GM23248 (cell line): ENCODE data around the gene IQSEC3. TPM values are rescaled to one million over a fixed set of nuclear protein-coding genes. Genes with fewer than 3 reads are reported as not detected.
"Not testable (repeated sequence)": the region's sequence is repeated elsewhere in the genome, so short reads cannot be mapped to it uniquely, and the experiment has no call there.

Source experiments
- DNase-seq: peaks from one replicate; pipeline ENCODE4 v3.0.0-alpha.2; 2015
- H2AFZ ChIP-seq: fragments of 200-600 bp; sonication (generic); 2 replicates; pipeline ENCODE4 v1.6.1; 2016; ENCODE audit warnings: antibody characterized with exemption
- H3F3A ChIP-seq: fragments of 200-600 bp; sonication (generic); 2 replicates; pipeline ENCODE4 v1.6.1; 2016; ENCODE audit warnings: mild to moderate bottlenecking, antibody characterized with exemption, mixed run types; ENCODE audit not compliant: insufficient read depth
- H3K27ac ChIP-seq: fragments of 200-600 bp; sonication (generic); 2 replicates; pipeline ENCODE4 v1.5.1; 2016; ENCODE audit warnings: mild to moderate bottlenecking
- H3K27me3 ChIP-seq: fragments of 200-600 bp; sonication (generic); replicated peaks from 2 replicates; pipeline ENCODE4 v1.6.1; 2016; ENCODE audit warnings: mild to moderate bottlenecking; ENCODE audit not compliant: insufficient read depth
- H3K36me3 ChIP-seq: fragments of 200-600 bp; sonication (generic); 2 replicates; pipeline ENCODE4 v1.6.1; 2016; ENCODE audit warnings: low read depth, mild to moderate bottlenecking
- H3K4me1 ChIP-seq: fragments of 200-600 bp; sonication (generic); 2 replicates; pipeline ENCODE4 v1.6.1; 2016; ENCODE audit warnings: mild to moderate bottlenecking; ENCODE audit not compliant: insufficient read depth
- H3K4me2 ChIP-seq: fragments of 200-600 bp; sonication (generic); one replicate; pipeline ENCODE4 v1.6.1; 2016; ENCODE audit warnings: mild to moderate bottlenecking; ENCODE audit not compliant: unreplicated experiment
- H3K4me3 ChIP-seq: fragments of 200-600 bp; sonication (generic); 2 replicates; pipeline ENCODE4 v1.5.1; 2016; ENCODE audit warnings: mild to moderate bottlenecking
- H3K79me2 ChIP-seq: fragments of 200-600 bp; sonication (generic); 2 replicates; pipeline ENCODE4 v1.6.1; 2016; ENCODE audit warnings: mild to moderate bottlenecking; ENCODE audit not compliant: insufficient read depth
- H3K9ac ChIP-seq: fragments of 200-600 bp; sonication (generic); 2 replicates; pipeline ENCODE4 v1.6.1; 2016; ENCODE audit warnings: mild to moderate bottlenecking
- H3K9me2 ChIP-seq: fragments of 200-600 bp; sonication (generic); 2 replicates; pipeline ENCODE4 v1.6.1; 2016; ENCODE audit warnings: mixed run types, mild to moderate bottlenecking, moderate library complexity; ENCODE audit not compliant: insufficient read depth
- H3K9me3 ChIP-seq: fragments of 200-600 bp; sonication (generic); one replicate; pipeline ENCODE4 v1.6.1; 2017; ENCODE audit warnings: low read depth
- H4K20me1 ChIP-seq: fragments of 200-600 bp; sonication (generic); 2 replicates; pipeline ENCODE4 v1.6.0; 2016; ENCODE audit not compliant: insufficient read depth
- EZH2 ChIP-seq: fragments of 200-600 bp; sonication (generic); IDR thresholded peaks from 2 replicates; pipeline ENCODE4 v1.6.1; 2018; ENCODE audit warnings: antibody characterized with exemption, mild to moderate bottlenecking; ENCODE audit not compliant: insufficient read depth, poor library complexity, severe bottlenecking
- EZH2phosphoT487 ChIP-seq: fragments of 200-600 bp; sonication (generic); IDR thresholded peaks from 2 replicates; pipeline ENCODE4 v1.6.1; 2018; ENCODE audit warnings: antibody characterized with exemption, moderate library complexity, mild to moderate bottlenecking, low read depth; ENCODE audit not compliant: insufficient read depth
- WGBS, 2 experiments: methylation state at CpG; one replicate each; pipeline ENCODE4 v1.1.6; 2015 to 2017; ENCODE audit warnings: low lambda C conversion rate in 2 of 2, low coverage in 1 of 2; ENCODE audit errors: missing lambda C conversion rate in 2 of 2; 5-methylcytosine and 5-hydroxymethylcytosine counted together
- in situ Hi-C: fragments of 300-500 bp; cut with MboI; formaldehyde crosslinking; loops from 2 replicates; pipeline ENCODE4 v1.15.0; 2020
- polyA plus RNA-seq: library from polyadenylated mRNA; unstranded; fragments of >200 nt; fragmentation: Nextera tagmentation; extraction: Ambion mirVana; gene quantifications from 2 replicates; pipeline ENCODE4 v1.2.1, GENCODE V29; 2016
- total RNA-seq: library from RNA; depleted of rRNA; stranded (reverse); fragments of >200 nt; shearing (Covaris generic); gene quantifications from 2 replicates; pipeline ENCODE4 v1.2.3, GENCODE V29; 2014

IQSEC3 gene
- total and polyA plus RNA-seq, 2 experiments from 2014 or later, result not detected

GRCh38 chr12:129001-129400 lies 62.4 kb downstream of the IQSEC3 start:
- Histone ChIP-seq H3K4me2 (no peak overlapping the region), H3K4me3 (no peak overlapping the region), H3K4me1 (no peaks in the 10 kb centered on the region), H3K79me2 (no peaks in the 10 kb centered on the region), H4K20me1 (no peaks in the 10 kb centered on the region), H3K9me2 (no peaks in the 10 kb centered on the region), H3K27ac (no peak overlapping the region), H2AFZ (no peak overlapping the region), H3F3A (no peaks in the 10 kb centered on the region), H3K9me3 (no peaks in the 10 kb centered on the region), H3K9ac (no peak overlapping the region), H3K27me3 (peaks cover 24% of the 10 kb centered on the region), H3K36me3 (no peaks in the 10 kb centered on the region)
- in situ Hi-C loops, result no loop called here
- WGBS, 2 experiments, result 42 to 53% methylated on average over 9 to 10 of the region's 10 CpGs
- TF ChIP-seq EZH2, result no peak
- no peak for TF ChIP-seq EZH2phosphoT487
- no peak for DNase-seq

DNA sequence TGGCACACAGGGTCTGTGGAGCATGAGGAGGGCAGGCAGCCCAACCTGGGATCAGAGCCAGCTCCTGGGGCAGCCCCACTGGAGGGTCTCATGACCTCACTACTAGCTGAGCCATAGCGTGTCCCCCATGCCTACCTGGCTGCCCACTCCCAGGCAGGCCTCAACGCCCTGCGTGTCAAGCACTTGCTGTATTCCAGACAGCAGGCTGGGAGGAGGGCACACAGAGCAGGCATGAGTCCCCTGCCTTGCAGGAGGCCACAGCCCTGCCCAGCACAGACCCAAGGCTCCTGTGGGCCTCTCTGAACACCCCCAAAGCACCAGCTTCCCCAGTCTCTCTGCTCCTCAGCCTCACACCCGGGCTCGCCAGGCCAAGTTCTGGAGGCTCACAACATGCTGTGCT lies 64.0 kb downstream of the IQSEC3 start:
- no peaks in the 10 kb centered on the region for H3F3A ChIP-seq
- in situ Hi-C loops, result no loop called here
- H3K4me1 ChIP-seq, result no peaks in the 10 kb centered on the region
- H3K9me3 ChIP-seq, result no peaks in the 10 kb centered on the region
- H3K9ac ChIP-seq, result no peak overlapping the region
- no peaks in the 10 kb centered on the region for H3K36me3 ChIP-seq
- H3K79me2 ChIP-seq, result no peaks in the 10 kb centered on the region
- H2AFZ ChIP-seq, result no peak overlapping the region
- no peak for TF ChIP-seq EZH2
- TF ChIP-seq EZH2phosphoT487, result no peak
- peaks cover 33% of the 10 kb centered on the region for H3K27me3 ChIP-seq
- DNase-seq, result no peak
- H3K9me2 ChIP-seq, result no peaks in the 10 kb centered on the region
- 54 to 68% methylated on average over 5 of the region's 5 CpGs for WGBS, 2 experiments
- H3K4me2 ChIP-seq, result no peak overlapping the region
- no peak overlapping the region for H3K4me3 ChIP-seq
- H3K27ac ChIP-seq, result no peak overlapping the region
- H4K20me1 ChIP-seq, result no peaks in the 10 kb centered on the region

DNA sequence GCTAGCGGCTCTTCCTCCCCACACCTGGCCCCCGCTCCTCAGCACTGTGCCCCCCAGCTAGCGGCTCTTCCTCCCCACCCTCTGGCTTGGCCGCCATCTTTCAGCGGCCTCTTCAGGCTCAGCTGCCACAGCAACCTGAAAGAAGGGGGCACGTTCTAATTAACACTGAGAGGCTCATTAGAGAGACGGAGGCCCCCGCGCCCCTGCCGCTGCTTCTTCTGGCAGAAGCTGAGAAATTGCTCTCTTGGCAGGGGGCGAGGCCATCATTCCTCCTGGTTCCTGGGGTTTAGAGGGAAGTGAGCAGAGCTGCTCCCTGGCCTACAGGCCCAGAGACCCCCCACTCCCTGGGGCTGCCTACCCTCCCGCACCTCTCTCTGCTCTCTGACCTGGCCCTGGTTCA lies 64.4 kb downstream of the IQSEC3 start:
- peaks cover 38% of the 10 kb centered on the region for H3K27me3 ChIP-seq
- DNase-seq, result no peak
- H3K9ac ChIP-seq, result no peak overlapping the region

DNA sequence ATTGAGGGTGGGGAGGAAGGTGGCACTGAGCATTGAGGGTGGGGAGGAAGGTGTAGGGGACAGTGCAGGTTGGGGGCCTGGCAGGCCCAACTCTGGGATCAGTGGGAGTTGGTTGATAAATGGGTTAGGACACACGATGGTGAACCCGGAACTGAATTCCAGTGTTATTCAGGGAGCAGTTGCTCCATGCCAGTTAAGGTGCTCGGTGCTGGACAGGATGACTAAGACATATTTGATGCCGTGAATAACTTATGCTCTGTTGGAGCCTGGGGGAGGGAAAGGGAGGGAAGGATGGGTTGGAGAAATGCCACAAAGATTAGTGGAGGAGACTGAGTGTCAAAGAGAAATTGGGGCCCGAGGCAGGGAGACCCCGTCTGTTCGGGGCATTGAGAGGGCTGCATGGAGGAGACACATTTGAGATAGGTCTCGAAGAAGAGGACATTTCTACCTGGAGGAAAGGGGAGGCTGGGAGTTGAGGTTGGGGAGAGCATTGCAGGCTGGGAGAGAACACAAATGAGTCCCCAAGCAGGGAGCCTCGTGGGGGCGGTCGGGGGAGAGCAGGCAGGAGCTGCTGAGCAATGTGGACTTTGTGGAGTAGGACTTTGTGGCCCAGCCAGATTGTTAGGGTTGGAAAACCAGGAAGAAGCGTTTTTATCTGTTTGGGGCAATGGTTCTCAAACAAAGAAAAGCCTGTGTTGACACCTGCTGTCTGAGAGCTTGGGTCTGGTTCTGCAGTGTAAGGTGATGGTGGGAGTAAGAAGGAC lies 65.3 kb downstream of the IQSEC3 start:
- Histone ChIP-seq H3K9me2 (no peaks in the 10 kb centered on the region), H3F3A (no peaks in the 10 kb centered on the region), H3K9ac (no peak overlapping the region), H2AFZ (no peak overlapping the region), H3K27ac (no peak overlapping the region), H3K4me2 (no peak overlapping the region), H3K4me1 (no peaks in the 10 kb centered on the region), H3K36me3 (no peaks in the 10 kb centered on the region), H3K27me3 (peaks cover 32% of the 10 kb centered on the region), H4K20me1 (no peaks in the 10 kb centered on the region), H3K4me3 (no peak overlapping the region), H3K9me3 (no peaks in the 10 kb centered on the region), H3K79me2 (no peaks in the 10 kb centered on the region)
- DNase-seq, result no peak
- TF ChIP-seq EZH2 (no peak), EZH2phosphoT487 (no peak)
- WGBS, 2 experiments, result 42 to 44% methylated on average over 12 of the region's 12 CpGs
- in situ Hi-C loops, result no loop called here

More for the DNA sequence above, 64.4 kb downstream of the IQSEC3 start:
- WGBS, 2 experiments, result 60 to 63% methylated on average over 11 to 12 of the region's 12 CpGs
- Histone ChIP-seq H3K4me1 (no peaks in the 10 kb centered on the region), H3K9me2 (no peaks in the 10 kb centered on the region), H3K4me2 (no peak overlapping the region), H4K20me1 (no peaks in the 10 kb centered on the region), H2AFZ (no peak overlapping the region), H3K9me3 (no peaks in the 10 kb centered on the region), H3K36me3 (no peaks in the 10 kb centered on the region), H3K79me2 (no peaks in the 10 kb centered on the region), H3F3A (no peaks in the 10 kb centered on the region), H3K27ac (no peak overlapping the region), H3K4me3 (no peak overlapping the region)
- in situ Hi-C loops, result no loop called here
- TF ChIP-seq EZH2, result no peak
- TF ChIP-seq EZH2phosphoT487, result no peak

- in situ Hi-C loops, H4K20me1 ChIP-seq, H3K79me2 ChIP-seq, H3F3A ChIP-seq, H3K36me3 ChIP-seq, H3K9me2 ChIP-seq, H3K4me3 ChIP-seq, H3K9me3 ChIP-seq, H3K4me2 ChIP-seq, H3K4me1 ChIP-seq, DNase-seq, H2AFZ ChIP-seq, H3K9ac ChIP-seq, H3K27ac ChIP-seq: not testable (repeated sequence)
- 65 to 68% methylated on average over 7 of the region's 7 CpGs for WGBS, 2 experiments
- H3K27me3 ChIP-seq, result peaks cover 31% of the 10 kb centered on the region
Measured at GRCh38 chr12:133616-134232, 67.2 kb downstream of the IQSEC3 start.
